Measurements from ENCODE around the gene USP48.

DNA sequence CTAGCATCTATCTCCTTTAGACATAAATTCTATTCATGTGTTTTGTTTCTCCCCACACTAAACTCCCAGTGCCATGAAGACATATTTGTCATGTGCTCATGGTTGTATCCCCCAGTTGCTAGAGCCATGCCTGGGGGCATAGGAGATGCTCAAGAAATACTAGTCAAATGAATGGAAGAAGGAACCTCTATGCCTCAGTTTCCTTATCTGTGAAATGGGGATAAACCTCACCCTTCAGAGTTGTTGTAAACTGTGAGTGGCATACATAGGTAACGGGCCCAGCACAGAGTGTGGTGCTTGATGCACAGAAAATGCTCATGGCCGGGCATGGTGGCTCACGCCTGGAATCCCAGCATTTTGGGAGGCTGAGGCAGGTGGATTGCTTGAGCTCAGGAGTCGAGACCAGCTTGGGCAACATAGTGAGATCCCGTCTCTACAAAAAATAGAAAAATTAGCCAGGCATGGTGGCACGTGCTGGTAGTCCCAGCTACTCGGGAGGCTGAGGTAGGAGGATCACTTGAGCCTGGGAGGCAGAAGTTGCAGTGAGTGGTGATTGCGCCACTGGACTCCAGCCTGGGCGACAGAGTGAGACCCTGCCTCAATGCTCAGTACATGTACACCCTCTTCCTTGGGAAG lies 37.8 kb upstream of the USP48 start:
- no peak for TF ChIP-seq EZH2 (IDR thresholded peaks at IDR 0.05; ENCODE audit: low read length, missing control alignments)
- TF ChIP-seq, protein P1, sequence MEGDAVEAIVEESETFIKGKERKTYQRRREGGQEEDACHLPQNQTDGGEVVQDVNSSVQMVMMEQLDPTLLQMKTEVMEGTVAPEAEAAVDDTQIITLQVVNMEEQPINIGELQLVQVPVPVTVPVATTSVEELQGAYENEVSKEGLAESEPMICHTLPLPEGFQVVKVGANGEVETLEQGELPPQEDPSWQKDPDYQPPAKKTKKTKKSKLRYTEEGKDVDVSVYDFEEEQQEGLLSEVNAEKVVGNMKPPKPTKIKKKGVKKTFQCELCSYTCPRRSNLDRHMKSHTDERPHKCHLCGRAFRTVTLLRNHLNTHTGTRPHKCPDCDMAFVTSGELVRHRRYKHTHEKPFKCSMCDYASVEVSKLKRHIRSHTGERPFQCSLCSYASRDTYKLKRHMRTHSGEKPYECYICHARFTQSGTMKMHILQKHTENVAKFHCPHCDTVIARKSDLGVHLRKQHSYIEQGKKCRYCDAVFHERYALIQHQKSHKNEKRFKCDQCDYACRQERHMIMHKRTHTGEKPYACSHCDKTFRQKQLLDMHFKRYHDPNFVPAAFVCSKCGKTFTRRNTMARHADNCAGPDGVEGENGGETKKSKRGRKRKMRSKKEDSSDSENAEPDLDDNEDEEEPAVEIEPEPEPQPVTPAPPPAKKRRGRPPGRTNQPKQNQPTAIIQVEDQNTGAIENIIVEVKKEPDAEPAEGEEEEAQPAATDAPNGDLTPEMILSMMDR (conservative IDR thresholded peaks at IDR 0.05 in 1 of 2, IDR thresholded peaks at IDR 0.05 in 1 of 2; ENCODE audit: low read depth in 1 of 2, low read length in 2 of 2) = no peak
